Measurements from ENCODE around the gene D2HGDH. TPM values are rescaled to one million over a fixed set of nuclear protein-coding genes. Genes with fewer than 3 reads are reported as not detected.
A peak's percentile ranks its signal among the peaks of the same experiment; 100 is the strongest.

D2HGDH gene
- total RNA-seq, 4 donors from 2014 or later, result 16.9 to 33.4 (median 23.6) TPM

- intact Hi-C loops (cut with DNase I), result loop anchor here (10.0 kb wide), 1 partner anchor 141 kb away; no protein-coding TSS in a partner anchor
- TF ChIP-seq CTCF (IDR thresholded peaks at IDR 0.05) (no peak), POLR2A (IDR thresholded peaks at IDR 0.05) (no peak)
- Histone ChIP-seq H3K27ac (peak overlapping the region; percentile 83 to 97 (median 93)), H3K4me1 (peaks cover 7 to 52% (median 15%) of the 10 kb centered on the region in 3 donors), H3K9me3 (no peaks in the 10 kb centered on the region), H3K27me3 (no peaks in the 10 kb centered on the region), H3K36me3 (peaks cover 0 to 13% (median 0%) of the 10 kb centered on the region in 3 donors), H3K4me3 (peak overlapping the region; percentile 79 to 89 (median 82))
- 4% methylated on average over 13 of the region's 25 CpGs; no CpG with 5 or more reads in 1 of the 2 donors for WGBS, 2 donors
- no peak for DNase-seq
These were observed 293 bp upstream of the D2HGDH start for GRCh38 chr2:241734208-241734466.

GRCh38 chr2:241736111-241736510 is 1.7 kb downstream of the D2HGDH start:
- intact Hi-C loops (cut with DNase I), result loop anchor here (10.0 kb wide), 1 partner anchor 139 kb away; no protein-coding TSS in a partner anchor
- WGBS, 2 donors, result 72 to 75% methylated on average over 2 of the region's 3 CpGs
- Histone ChIP-seq H3K27me3 (no peaks in the 10 kb centered on the region), H3K36me3 (peaks cover 0 to 33% (median 0%) of the 10 kb centered on the region in 3 donors), H3K4me1 (peaks cover 7 to 67% (median 15%) of the 10 kb centered on the region in 3 donors), H3K4me3 (peak overlapping the region in 1 of 4 donors; percentile 79), H3K9me3 (no peaks in the 10 kb centered on the region), H3K27ac (peak overlapping the region in 3 of 4 donors; percentile 89 to 97 (median 90))
- no peak for DNase-seq
- TF ChIP-seq POLR2A (IDR thresholded peaks at IDR 0.05) (no peak), CTCF (IDR thresholded peaks at IDR 0.05) (no peak)

- 85 to 93% methylated on average over 7 to 9 of the region's 17 CpGs for WGBS, 2 donors
- Histone ChIP-seq H3K27me3 (no peaks in the 10 kb centered on the region), H3K27ac (no peak overlapping the region), H3K36me3 (peaks cover 0 to 49% (median 0%) of the 10 kb centered on the region in 3 donors), H3K4me1 (peaks cover 7 to 61% (median 15%) of the 10 kb centered on the region in 3 donors), H3K4me3 (no peak overlapping the region), H3K9me3 (no peaks in the 10 kb centered on the region)
- intact Hi-C loops (cut with DNase I), result loop anchor here (10.0 kb wide), 1 partner anchor 137 kb away; no protein-coding TSS in a partner anchor
- TF ChIP-seq POLR2A (IDR thresholded peaks at IDR 0.05) (no peak), CTCF (IDR thresholded peaks at IDR 0.05) (no peak)
- no peak for DNase-seq
These were observed 3.7 kb downstream of the D2HGDH start for GRCh38 chr2:241738040-241738686.

GRCh38 chr2:241739177-241739576 is 4.7 kb downstream of the D2HGDH start:
- Histone ChIP-seq H3K27ac (no peak overlapping the region), H3K4me3 (no peak overlapping the region), H3K9me3 (no peaks in the 10 kb centered on the region), H3K27me3 (no peaks in the 10 kb centered on the region), H3K36me3 (peaks cover 6 to 59% (median 8%) of the 10 kb centered on the region in 3 donors), H3K4me1 (peaks cover 7 to 55% (median 11%) of the 10 kb centered on the region in 3 donors)
- DNase-seq, result no peak
- no peak for TF ChIP-seq POLR2A (IDR thresholded peaks at IDR 0.05)
- WGBS, 2 donors, result 90 to 92% methylated on average over 2 to 10 of the region's 15 CpGs
- intact Hi-C loops (cut with DNase I), result loop anchor here (10.0 kb wide), 1 partner anchor 136 kb away; no protein-coding TSS in a partner anchor

GRCh38 chr2:241739651-241740050 is 5.2 kb downstream of the D2HGDH start:
- no peak for DNase-seq

More at GRCh38 chr2:241739651-241740050, 5.2 kb downstream of the D2HGDH start:
- 67 to 78% methylated on average over 10 to 12 of the region's 12 CpGs for WGBS, 2 donors
- intact Hi-C loops (cut with DNase I), result loop anchor here (10.0 kb wide), 1 partner anchor 135 kb away; no protein-coding TSS in a partner anchor
- Histone ChIP-seq H3K4me1 (peaks cover 7 to 54% (median 11%) of the 10 kb centered on the region in 3 donors), H3K9me3 (no peaks in the 10 kb centered on the region), H3K27me3 (no peaks in the 10 kb centered on the region), H3K27ac (no peak overlapping the region), H3K4me3 (no peak overlapping the region), H3K36me3 (peaks cover 11 to 64% (median 13%) of the 10 kb centered on the region in 3 donors)
- no peak for TF ChIP-seq CTCF (IDR thresholded peaks at IDR 0.05)
- no peak for TF ChIP-seq POLR2A (IDR thresholded peaks at IDR 0.05)
